Keratinocyte (primary cell): ENCODE results near the gene MRPL10.

Experiments used
- CTCF ChIP-seq, 3 experiments: IDR thresholded peaks in 1 of 3; conservative IDR thresholded peaks in 1 of 3; optimal IDR thresholded peaks in 1 of 3; 2 replicates in 2 of 3; 3 replicates in 1 of 3; pipeline versions ENCODE3 to v1.5.1; 2011; ENCODE audit warnings: low read length in 3 of 3, mild to moderate bottlenecking in 3 of 3, moderate library complexity in 2 of 3, control low read depth in 1 of 3, inconsistent platforms in 1 of 3; ENCODE audit not compliant: insufficient read depth in 2 of 3; ENCODE audit errors: extremely low read depth in 1 of 3
- EZH2 ChIP-seq: IDR thresholded peaks from one replicate; pipeline ENCODE4 v1.6.1; 2012; ENCODE audit warnings: inconsistent platforms, mild to moderate bottlenecking, low read length, moderate library complexity

- TF ChIP-seq CTCF (optimal IDR thresholded peaks at IDR 0.05 in 1 of 3, IDR thresholded peaks at IDR 0.05 in 1 of 3, conservative IDR thresholded peaks at IDR 0.05 in 1 of 3; ENCODE audit: extremely low read depth in 1 of 3, insufficient read depth in 2 of 3, low read length in 3 of 3): no peak
- TF ChIP-seq EZH2: no peak
Observed at GRCh38 chr17:47774987-47775580, 56.3 kb downstream of the MRPL10 start.
